Thoracic aorta (tissue), 2 donors: ENCODE results near the gene TOR1B. TPM values are rescaled to one million over a fixed set of nuclear protein-coding genes. Genes with fewer than 3 reads are reported as not detected.

Source experiments
- ATAC-seq: fragments of 150-250 bp; one replicate; pipeline ENCODE4 v1.8.0; 2017; ENCODE audit warnings: low read depth; ENCODE audit not compliant: insufficient number of reproducible peaks, low FRiP score
- DNase-seq: peaks from one replicate; pipeline ENCODE4 v3.0.0-alpha.2; 2020; ENCODE audit warnings: low spot score
- H3K27ac ChIP-seq, 2 donors: fragments of 200-600 bp; sonication (generic); 1 replicate in 1 of 2; 2 replicates in 1 of 2; pipeline ENCODE4 v1.5.1; 2016; ENCODE audit warnings: mild to moderate bottlenecking in 2 of 2, moderate library complexity in 2 of 2
- H3K27me3 ChIP-seq: fragments of 200-600 bp; sonication (generic); replicated peaks from 2 replicates; pipeline ENCODE4 v1.6.0; 2016; ENCODE audit warnings: mild to moderate bottlenecking; ENCODE audit not compliant: insufficient read depth
- H3K36me3 ChIP-seq: fragments of 200-600 bp; sonication (generic); one replicate; pipeline ENCODE4 v1.5.1; 2016
- H3K4me1 ChIP-seq, 2 donors: fragments of 200-600 bp; sonication (generic); 1 replicate in 1 of 2; 2 replicates in 1 of 2; pipeline versions ENCODE4 v1.5.1 to v1.6.0; 2016; ENCODE audit warnings: low read depth in 2 of 2, mild to moderate bottlenecking in 1 of 2; ENCODE audit not compliant: control insufficient read depth in 1 of 2
- H3K4me3 ChIP-seq: fragments of 200-600 bp; sonication (generic); 2 replicates; pipeline ENCODE4 v1.5.1; 2016; ENCODE audit warnings: mild to moderate bottlenecking
- H3K9me3 ChIP-seq: fragments of 200-600 bp; sonication (generic); 2 replicates; pipeline ENCODE4 v1.5.1; 2016
- total RNA-seq, 2 donors: library from RNA; depleted of rRNA; stranded (reverse); fragments of >200 nt; gene quantifications; one replicate each; pipeline versions ENCODE4 v1.1.0 to v1.2.3, GENCODE V29; 2016
- TF ChIP-seq, protein P1 (sequence below): fragments of 200-600 bp; sonication (generic); IDR thresholded peaks from one replicate; pipeline ENCODE4 v1.5.1; 2019; ENCODE audit warnings: antibody characterized with exemption

The TOR1B gene
- total RNA-seq, 2 donors from 2014 or later = 28.4 to 33.4 TPM

DNA sequence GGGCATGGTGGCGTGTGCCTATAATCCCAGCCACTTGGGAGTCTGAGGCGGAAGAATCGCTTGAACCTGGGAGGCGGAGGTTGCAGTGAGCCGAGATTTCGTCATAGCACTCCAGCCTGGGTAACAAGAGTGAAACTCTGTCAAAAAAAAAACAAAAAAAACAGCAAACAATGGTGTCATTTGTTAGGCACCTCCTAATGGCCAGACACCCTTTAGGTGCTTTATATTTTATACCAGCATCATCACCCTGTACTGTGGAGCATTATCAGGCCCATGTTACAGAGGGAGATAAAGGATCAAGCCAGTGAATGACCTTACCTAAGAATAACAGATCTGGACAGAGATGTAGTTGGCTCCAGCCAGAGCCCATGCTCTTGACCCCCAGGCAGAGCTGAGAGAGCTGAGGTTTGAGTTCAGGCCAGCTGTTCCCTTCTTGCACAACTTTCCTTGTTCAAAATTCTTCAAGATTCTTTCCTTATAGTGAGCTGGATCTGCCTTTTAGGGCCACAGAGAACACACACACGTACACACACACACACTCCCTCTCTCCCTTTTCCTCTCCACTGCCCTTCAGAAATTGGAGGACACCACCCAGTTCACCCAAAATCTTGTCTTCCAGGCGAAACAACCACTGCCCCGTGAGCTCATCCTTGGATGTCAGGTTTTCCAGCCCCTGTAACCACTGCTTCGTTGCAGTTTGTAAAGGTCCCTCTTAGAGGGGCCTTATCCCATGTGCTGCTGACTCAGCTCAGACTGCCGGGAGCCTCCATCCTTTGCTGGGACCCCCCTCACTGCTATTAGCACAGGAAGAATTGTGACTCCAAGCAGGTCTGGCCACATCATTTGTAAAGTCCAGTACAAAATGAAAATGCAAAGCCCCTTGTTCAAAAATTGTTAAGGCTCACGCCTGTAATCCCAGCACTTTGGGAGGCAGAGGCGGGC lies 39.7 kb upstream of the TOR1B start:
- H3K9me3 ChIP-seq = no peaks in the 10 kb centered on the region
- no peak for ATAC-seq
- no peak overlapping the region for H3K27ac ChIP-seq
- H3K27me3 ChIP-seq = no peaks in the 10 kb centered on the region
- TF ChIP-seq, protein P1, sequence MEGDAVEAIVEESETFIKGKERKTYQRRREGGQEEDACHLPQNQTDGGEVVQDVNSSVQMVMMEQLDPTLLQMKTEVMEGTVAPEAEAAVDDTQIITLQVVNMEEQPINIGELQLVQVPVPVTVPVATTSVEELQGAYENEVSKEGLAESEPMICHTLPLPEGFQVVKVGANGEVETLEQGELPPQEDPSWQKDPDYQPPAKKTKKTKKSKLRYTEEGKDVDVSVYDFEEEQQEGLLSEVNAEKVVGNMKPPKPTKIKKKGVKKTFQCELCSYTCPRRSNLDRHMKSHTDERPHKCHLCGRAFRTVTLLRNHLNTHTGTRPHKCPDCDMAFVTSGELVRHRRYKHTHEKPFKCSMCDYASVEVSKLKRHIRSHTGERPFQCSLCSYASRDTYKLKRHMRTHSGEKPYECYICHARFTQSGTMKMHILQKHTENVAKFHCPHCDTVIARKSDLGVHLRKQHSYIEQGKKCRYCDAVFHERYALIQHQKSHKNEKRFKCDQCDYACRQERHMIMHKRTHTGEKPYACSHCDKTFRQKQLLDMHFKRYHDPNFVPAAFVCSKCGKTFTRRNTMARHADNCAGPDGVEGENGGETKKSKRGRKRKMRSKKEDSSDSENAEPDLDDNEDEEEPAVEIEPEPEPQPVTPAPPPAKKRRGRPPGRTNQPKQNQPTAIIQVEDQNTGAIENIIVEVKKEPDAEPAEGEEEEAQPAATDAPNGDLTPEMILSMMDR = no peak
- H3K36me3 ChIP-seq = no peaks in the 10 kb centered on the region
- H3K4me3 ChIP-seq = no peak overlapping the region
- no peak for DNase-seq
- H3K4me1 ChIP-seq = no peaks in the 10 kb centered on the region

DNA sequence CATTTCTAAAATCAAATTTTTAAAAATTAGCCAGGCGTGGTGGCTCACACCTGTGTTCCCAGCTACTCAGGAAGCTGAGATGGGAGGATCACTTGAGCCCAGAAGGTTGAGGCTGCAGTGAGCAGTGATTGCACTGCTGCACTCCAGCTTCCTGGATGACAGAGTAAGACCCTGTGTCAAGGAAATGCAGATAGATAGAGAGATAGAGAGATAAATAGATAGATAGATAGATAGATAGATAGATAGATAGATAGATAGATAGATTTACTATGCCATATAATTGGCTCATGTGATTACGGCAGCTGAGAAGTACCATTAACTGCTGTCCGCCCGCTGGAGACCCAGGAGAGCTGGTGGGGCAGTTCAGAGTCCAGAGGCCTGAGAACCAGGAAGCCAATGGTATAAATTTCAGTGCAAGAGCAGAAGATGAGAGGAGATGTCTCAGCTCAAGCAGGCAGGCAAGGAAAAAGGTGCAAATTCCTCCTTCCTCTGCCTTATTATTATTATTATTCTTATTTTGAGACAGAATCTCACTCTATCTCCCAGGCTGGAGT lies 37.1 kb upstream of the TOR1B start:
- ATAC-seq = no peak
- H3K27ac ChIP-seq = no peak overlapping the region
- H3K9me3 ChIP-seq = no peaks in the 10 kb centered on the region
- no peaks in the 10 kb centered on the region for H3K36me3 ChIP-seq
- TF ChIP-seq, protein P1 = no peak
- H3K4me3 ChIP-seq = no peak overlapping the region
- H3K27me3 ChIP-seq = no peaks in the 10 kb centered on the region
- DNase-seq = no peak
- H3K4me1 ChIP-seq = no peaks in the 10 kb centered on the region

DNA sequence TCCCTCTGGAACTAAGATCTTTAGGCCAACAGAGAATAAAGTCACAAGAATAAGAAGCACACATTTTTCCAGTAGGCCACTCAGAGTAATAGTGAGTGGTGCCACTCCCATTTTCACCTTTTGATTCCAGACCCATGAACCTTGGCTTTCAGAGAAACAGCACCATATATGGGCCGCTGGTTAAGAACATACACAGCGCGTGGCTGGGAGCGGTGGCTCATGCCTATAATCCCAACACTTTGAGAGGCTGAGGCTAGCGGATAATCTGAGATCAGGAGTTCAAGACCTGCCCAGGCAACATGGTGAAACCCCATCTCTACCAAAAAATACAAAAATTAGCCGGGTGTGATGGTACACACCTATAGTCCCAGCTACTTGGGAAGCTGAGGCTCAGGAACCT lies 34.5 kb upstream of the TOR1B start:
- TF ChIP-seq, protein P1 = no peak
- Histone ChIP-seq H3K9me3 (no peaks in the 10 kb centered on the region), H3K27me3 (no peaks in the 10 kb centered on the region), H3K4me1 (no peaks in the 10 kb centered on the region), H3K36me3 (no peaks in the 10 kb centered on the region), H3K27ac (no peak overlapping the region), H3K4me3 (no peak overlapping the region)
- ATAC-seq (no peak), DNase-seq (no peak)

DNA sequence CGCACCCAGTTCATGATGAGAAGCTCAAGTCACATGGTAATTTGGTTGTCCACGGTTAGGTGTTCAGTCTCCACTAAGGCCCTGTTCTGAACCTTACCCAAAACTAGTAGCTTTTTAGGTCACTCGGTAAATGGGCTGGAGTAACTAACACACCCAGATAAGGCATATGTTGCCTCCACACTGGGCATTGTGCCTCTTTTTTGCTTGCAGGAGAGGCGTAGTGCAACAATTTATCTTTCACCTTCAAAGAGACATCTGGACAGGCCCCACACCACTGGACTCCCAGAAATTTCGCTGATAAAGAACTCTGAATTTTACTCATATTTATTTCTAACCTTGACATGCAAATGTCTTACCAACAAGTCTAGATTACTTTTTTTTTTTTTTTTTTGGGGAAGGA lies 33.3 kb upstream of the TOR1B start:
- H3K4me3 ChIP-seq = no peak overlapping the region
- TF ChIP-seq, protein P1 = no peak
- ATAC-seq (no peak), DNase-seq (no peak)
- H3K27me3 ChIP-seq = no peaks in the 10 kb centered on the region
- H3K27ac ChIP-seq = no peak overlapping the region
- no peaks in the 10 kb centered on the region for H3K9me3 ChIP-seq
- H3K36me3 ChIP-seq = no peaks in the 10 kb centered on the region
- H3K4me1 ChIP-seq = no peaks in the 10 kb centered on the region

DNA sequence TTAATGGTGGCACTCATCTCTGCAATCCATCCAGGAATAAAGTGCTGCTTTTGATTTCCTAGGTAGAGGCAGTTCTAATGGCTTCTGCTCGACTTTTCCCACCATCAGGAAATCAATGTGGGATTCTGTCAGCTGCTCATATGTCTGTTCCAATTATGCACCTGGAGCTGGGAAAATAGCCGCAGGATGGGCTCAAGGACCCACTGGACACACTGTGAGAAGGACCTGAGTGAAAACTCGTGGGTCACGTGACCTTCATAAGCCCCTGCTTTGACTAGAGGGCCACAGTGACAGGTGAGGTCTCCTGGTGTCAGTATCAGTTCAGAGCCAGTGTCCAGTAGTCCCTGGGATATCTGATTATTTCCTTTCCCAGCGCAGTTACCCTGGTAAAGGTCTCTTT lies 32.2 kb upstream of the TOR1B start:
- H3K27me3 ChIP-seq = no peaks in the 10 kb centered on the region
- no peak overlapping the region for H3K4me3 ChIP-seq
- TF ChIP-seq, protein P1 = no peak
- H3K4me1 ChIP-seq = no peaks in the 10 kb centered on the region
- H3K9me3 ChIP-seq = no peaks in the 10 kb centered on the region
- H3K27ac ChIP-seq = no peak overlapping the region
- ATAC-seq = no peak
- no peaks in the 10 kb centered on the region for H3K36me3 ChIP-seq
- DNase-seq = no peak
